Adrenal gland (tissue), 5 donors: Measurements from ENCODE around the gene CEP41.

Experiments
- CTCF ChIP-seq, 6 experiments: fragments of 450-650 bp in 4 of 6; fragments of 200-600 bp in 2 of 6; sonication (generic) in 1 of 6; IDR thresholded peaks; 1 replicate in 5 of 6; 2 replicates in 1 of 6; pipeline versions ENCODE4 v1.5.1 to v1.8.0; 2016 to 2021; ENCODE audit warnings: antibody characterized with exemption in 6 of 6, mild to moderate bottlenecking in 2 of 6, moderate library complexity in 1 of 6
- POLR2A ChIP-seq, 2 donors: fragments of 450-650 bp; IDR thresholded peaks; one replicate each; pipeline ENCODE4 v1.6.1; 2017; ENCODE audit warnings: antibody characterized with exemption in 2 of 2, mild to moderate bottlenecking in 2 of 2, moderate library complexity in 1 of 2
- donor health status: DM: no; HTN: no; CAD: no.

GRCh38 chr7:130356876-130357611, 83.8 kb downstream of the CEP41 start:
- TF ChIP-seq CTCF (IDR thresholded peaks at IDR 0.05) = no peak
- TF ChIP-seq POLR2A (IDR thresholded peaks at IDR 0.05) = no peak
